ENCODE data around the gene KLHL1.
A peak's percentile ranks its signal among the peaks of the same experiment; 100 is the strongest.

KLHL1 gene

GRCh38 chr13:69820180-69820579 is 288.1 kb downstream of the KLHL1 start (continued):
- TF ChIP-seq ZNF391 (tag by site-specific recombination; IDR thresholded peaks at IDR 0.05; ENCODE audit: borderline replicate concordance, low read depth) (no peak), ZNF585B (tag by site-specific recombination; IDR thresholded peaks at IDR 0.05) (no peak), ZNF2 (tag by site-specific recombination; IDR thresholded peaks at IDR 0.05) (no peak), ZXDB (tag by site-specific recombination; IDR thresholded peaks at IDR 0.05) (peak; percentile 61), OSR2 (tag by site-specific recombination; IDR thresholded peaks at IDR 0.05) (peak; percentile 59), ZNF169 (tag by site-specific recombination; IDR thresholded peaks at IDR 0.05) (no peak), ZNF548 (tag by site-specific recombination; IDR thresholded peaks at IDR 0.05) (no peak), TCF7L2 (IDR thresholded peaks at IDR 0.05; ENCODE audit: borderline replicate concordance, low read depth, low read length) (peak; percentile 96), BCL11B (tag by site-specific recombination; IDR thresholded peaks at IDR 0.05; ENCODE audit: low read depth) (no peak), ZNF48 (tag by site-specific recombination; IDR thresholded peaks at IDR 0.05) (no peak)

- ChIA-PET POLR2A (no interaction called here), CTCF (interaction anchor here (1.0 kb wide), 1 partner anchor 751 kb away, joined by 4 read pairs; no protein-coding TSS in a partner anchor)
Observed at GRCh38 chr13:69817333-69817869, 290.9 kb downstream of the KLHL1 start.

GRCh38 chr13:69809152-69809551 is 299.1 kb downstream of the KLHL1 start:
- Histone ChIP-seq H3K36me3 (ENCODE audit: control insufficient read depth in 2 of 2, insufficient read depth in 1 of 2, low read length in 2 of 2) (no peaks in the 10 kb centered on the region), H3K4me3 (ENCODE audit: low read depth, low read length) (no peak overlapping the region), H3K9me3 (ENCODE audit: control insufficient read depth, insufficient read depth, low read depth, low read length) (no peaks in the 10 kb centered on the region), H3K27ac (ENCODE audit: extremely low read depth, low read depth, low read length) (no peak overlapping the region), H3K4me1 (ENCODE audit: control insufficient read depth, insufficient read depth, low read length) (no peaks in the 10 kb centered on the region)
- ChIA-PET POLR2A (no interaction called here), CTCF (no interaction called here)
- no peak for TF ChIP-seq ZBTB26 (tag by site-specific recombination; optimal IDR thresholded peaks at IDR 0.05)
- TF ChIP-seq ZNF639 (tag by site-specific recombination; IDR thresholded peaks at IDR 0.05) = no peak
- no peak for TF ChIP-seq PATZ1 (tag by site-specific recombination; IDR thresholded peaks at IDR 0.05)
- no peak for TF ChIP-seq ZNF449 (tag by site-specific recombination; IDR thresholded peaks at IDR 0.05)
- TF ChIP-seq ZFHX2 (tag by site-specific recombination; conservative IDR thresholded peaks at IDR 0.05) = no peak

More at GRCh38 chr13:69817333-69817869, 290.9 kb downstream of the KLHL1 start:
- Histone ChIP-seq H3K36me3 (ENCODE audit: control insufficient read depth in 2 of 2, insufficient read depth in 1 of 2, low read length in 2 of 2) (no peaks in the 10 kb centered on the region), H3K4me3 (ENCODE audit: low read depth, low read length) (no peak overlapping the region), H3K4me1 (ENCODE audit: control insufficient read depth, insufficient read depth, low read length) (no peaks in the 10 kb centered on the region), H3K9me3 (ENCODE audit: control insufficient read depth, insufficient read depth, low read depth, low read length) (no peaks in the 10 kb centered on the region), H3K27ac (ENCODE audit: extremely low read depth, low read depth, low read length) (no peak overlapping the region)
- TF ChIP-seq ZNF146 (tag by site-specific recombination; IDR thresholded peaks at IDR 0.05) = no peak
- TF ChIP-seq ZNF274 (IDR thresholded peaks at IDR 0.05; ENCODE audit: low read length) = no peak
- TF ChIP-seq ZNF274 (tag by site-specific recombination; IDR thresholded peaks at IDR 0.05; ENCODE audit: borderline replicate concordance) = no peak
- no peak for TF ChIP-seq ZNF76 (tag by site-specific recombination; IDR thresholded peaks at IDR 0.05; ENCODE audit: borderline replicate concordance, low read depth)
- TF ChIP-seq ZNF626 (tag by site-specific recombination; IDR thresholded peaks at IDR 0.05) = no peak
- TF ChIP-seq ZNF624 (tag by site-specific recombination; IDR thresholded peaks at IDR 0.05) = no peak
- TF ChIP-seq ZNF362 (tag by site-specific recombination; IDR thresholded peaks at IDR 0.05) = no peak
- no peak for TF ChIP-seq ZNF23 (tag by site-specific recombination; IDR thresholded peaks at IDR 0.05; ENCODE audit: borderline replicate concordance)
- TF ChIP-seq ZBTB21 (tag by site-specific recombination; IDR thresholded peaks at IDR 0.05) = no peak
- no peak for TF ChIP-seq ZNF596 (tag by site-specific recombination; IDR thresholded peaks at IDR 0.05)
- TF ChIP-seq ZNF449 (tag by site-specific recombination; IDR thresholded peaks at IDR 0.05) = no peak
- no peak for TF ChIP-seq BCL11B (tag by site-specific recombination; IDR thresholded peaks at IDR 0.05; ENCODE audit: low read depth)
- TF ChIP-seq EGR2 (tag by site-specific recombination; IDR thresholded peaks at IDR 0.05; ENCODE audit: low read depth) = no peak
- TF ChIP-seq ZBTB7A (tag by site-specific recombination; IDR thresholded peaks at IDR 0.05; ENCODE audit: low read depth) = no peak
- TF ChIP-seq KLF1 (tag by site-specific recombination; IDR thresholded peaks at IDR 0.05) = no peak
- no peak for TF ChIP-seq MEIS1 (CRISPR knock-in tag; IDR thresholded peaks at IDR 0.05; ENCODE audit: borderline replicate concordance)
- TF ChIP-seq ZNF391 (tag by site-specific recombination; IDR thresholded peaks at IDR 0.05; ENCODE audit: borderline replicate concordance, low read depth) = no peak

All from HEK293 (cell line).